ENCODE data around the gene PPFIBP2. TPM values are rescaled to one million over a fixed set of nuclear protein-coding genes. Genes with fewer than 3 reads are reported as not detected.

The PPFIBP2 gene
- total RNA-seq, 1 donor from 2014 or later: 8.7 TPM

- no peak overlapping the region for H3K4me2 ChIP-seq
- no peaks in the 10 kb centered on the region for H3K9me3 Mint-ChIP-seq
These were observed 89.4 kb downstream of the PPFIBP2 start for GRCh38 chr11:7603031-7603781.

GRCh38 chr11:7604331-7604955 is 90.6 kb downstream of the PPFIBP2 start:
- no peak overlapping the region for H3K27ac ChIP-seq
- H3K4me3 Mint-ChIP-seq: no peak overlapping the region
- H3K9me3 Mint-ChIP-seq: no peaks in the 10 kb centered on the region
- TF ChIP-seq EZH2phosphoT487 (IDR thresholded peaks at IDR 0.05) (no peak), EZH2 (IDR thresholded peaks at IDR 0.05) (no peak), CTCF (IDR thresholded peaks at IDR 0.05) (no peak)
- H3K4me1 Mint-ChIP-seq: peaks cover 9% of the 10 kb centered on the region
- no peaks in the 10 kb centered on the region for H3K36me3 ChIP-seq
- H3K27me3 Mint-ChIP-seq (ENCODE audit: insufficient read depth, low read depth): no peaks in the 10 kb centered on the region
- no peaks in the 10 kb centered on the region for H3K27me3 ChIP-seq
- H3K79me2 ChIP-seq (ENCODE audit: low read depth): no peaks in the 10 kb centered on the region
- no peak for DNase-seq (ENCODE audit: low spot score)
- no peak overlapping the region for H3K9ac ChIP-seq
- H4K20me1 ChIP-seq (ENCODE audit: low read depth): no peaks in the 10 kb centered on the region
- no peak overlapping the region for H3K4me3 ChIP-seq
- H3F3A ChIP-seq (ENCODE audit: low read depth): peaks cover 4% of the 10 kb centered on the region
- peaks cover 19% of the 10 kb centered on the region for H3K4me1 ChIP-seq
- no peaks in the 10 kb centered on the region for H3K36me3 Mint-ChIP-seq
- no peak overlapping the region for H2AFZ ChIP-seq (replicated peaks)
- no peak overlapping the region for H3K27ac Mint-ChIP-seq
- H3K9me3 ChIP-seq (ENCODE audit: low read depth): no peaks in the 10 kb centered on the region
- no peak overlapping the region for H3K4me2 ChIP-seq

More at GRCh38 chr11:7603031-7603781, 89.4 kb downstream of the PPFIBP2 start:
- Histone ChIP-seq H3K27ac (no peak overlapping the region), H2AFZ (replicated peaks) (no peak overlapping the region), H3K79me2 (ENCODE audit: low read depth) (no peaks in the 10 kb centered on the region), H3F3A (ENCODE audit: low read depth) (peaks cover 4% of the 10 kb centered on the region), H3K9me3 (ENCODE audit: low read depth) (no peaks in the 10 kb centered on the region), H3K4me1 (peaks cover 19% of the 10 kb centered on the region), H4K20me1 (ENCODE audit: low read depth) (no peaks in the 10 kb centered on the region), H3K36me3 (no peaks in the 10 kb centered on the region), H3K9ac (no peak overlapping the region), H3K27me3 (no peaks in the 10 kb centered on the region), H3K4me3 (no peak overlapping the region)
- H3K36me3 Mint-ChIP-seq: no peaks in the 10 kb centered on the region
- H3K27ac Mint-ChIP-seq: no peak overlapping the region
- peaks cover 11% of the 10 kb centered on the region for H3K4me1 Mint-ChIP-seq
- H3K27me3 Mint-ChIP-seq (ENCODE audit: insufficient read depth, low read depth): no peaks in the 10 kb centered on the region
- no peak for TF ChIP-seq EZH2phosphoT487 (IDR thresholded peaks at IDR 0.05)
- no peak for TF ChIP-seq CTCF (IDR thresholded peaks at IDR 0.05)
- no peak for TF ChIP-seq EZH2 (IDR thresholded peaks at IDR 0.05)
- no peak for DNase-seq (ENCODE audit: low spot score)
- no peak overlapping the region for H3K4me3 Mint-ChIP-seq

GRCh38 chr11:7605186-7605943 is 91.6 kb downstream of the PPFIBP2 start:
- H3K36me3 Mint-ChIP-seq: no peaks in the 10 kb centered on the region
- H3K9me3 Mint-ChIP-seq: no peaks in the 10 kb centered on the region
- H3K36me3 ChIP-seq: no peaks in the 10 kb centered on the region
- H3K27ac Mint-ChIP-seq: no peak overlapping the region
- no peak overlapping the region for H3K4me3 Mint-ChIP-seq
- no peaks in the 10 kb centered on the region for H4K20me1 ChIP-seq (ENCODE audit: low read depth)
- H3K4me3 ChIP-seq: no peak overlapping the region
- no peaks in the 10 kb centered on the region for H3F3A ChIP-seq (ENCODE audit: low read depth)
- H3K4me1 ChIP-seq: peaks cover 15% of the 10 kb centered on the region
- H3K9me3 ChIP-seq (ENCODE audit: low read depth): no peaks in the 10 kb centered on the region
- no peak overlapping the region for H3K9ac ChIP-seq
- no peak overlapping the region for H3K4me2 ChIP-seq
- H3K4me1 Mint-ChIP-seq: peaks cover 3% of the 10 kb centered on the region
- TF ChIP-seq EZH2phosphoT487 (IDR thresholded peaks at IDR 0.05) (no peak), EZH2 (IDR thresholded peaks at IDR 0.05) (no peak), CTCF (IDR thresholded peaks at IDR 0.05) (no peak)
- H3K79me2 ChIP-seq (ENCODE audit: low read depth): no peaks in the 10 kb centered on the region
- no peak overlapping the region for H2AFZ ChIP-seq (replicated peaks)
- no peaks in the 10 kb centered on the region for H3K27me3 ChIP-seq
- H3K27ac ChIP-seq: no peak overlapping the region
- H3K27me3 Mint-ChIP-seq (ENCODE audit: insufficient read depth, low read depth): no peaks in the 10 kb centered on the region
- no peak for DNase-seq (ENCODE audit: low spot score)

All from neural progenitor cell (in vitro differentiated cells).